ENCODE measurements around the gene SLC39A1.
"Not testable (repeated sequence)": the region's sequence is repeated elsewhere in the genome, so short reads cannot be mapped to it uniquely, and the experiment has no call there.

SLC39A1 gene

GRCh38 chr1:153932156-153933131 is 30.9 kb downstream of the SLC39A1 start:
- DNase-seq (ENCODE audit: low read depth in 2 of 3, low spot score in 1 of 3), result no peak

DNA sequence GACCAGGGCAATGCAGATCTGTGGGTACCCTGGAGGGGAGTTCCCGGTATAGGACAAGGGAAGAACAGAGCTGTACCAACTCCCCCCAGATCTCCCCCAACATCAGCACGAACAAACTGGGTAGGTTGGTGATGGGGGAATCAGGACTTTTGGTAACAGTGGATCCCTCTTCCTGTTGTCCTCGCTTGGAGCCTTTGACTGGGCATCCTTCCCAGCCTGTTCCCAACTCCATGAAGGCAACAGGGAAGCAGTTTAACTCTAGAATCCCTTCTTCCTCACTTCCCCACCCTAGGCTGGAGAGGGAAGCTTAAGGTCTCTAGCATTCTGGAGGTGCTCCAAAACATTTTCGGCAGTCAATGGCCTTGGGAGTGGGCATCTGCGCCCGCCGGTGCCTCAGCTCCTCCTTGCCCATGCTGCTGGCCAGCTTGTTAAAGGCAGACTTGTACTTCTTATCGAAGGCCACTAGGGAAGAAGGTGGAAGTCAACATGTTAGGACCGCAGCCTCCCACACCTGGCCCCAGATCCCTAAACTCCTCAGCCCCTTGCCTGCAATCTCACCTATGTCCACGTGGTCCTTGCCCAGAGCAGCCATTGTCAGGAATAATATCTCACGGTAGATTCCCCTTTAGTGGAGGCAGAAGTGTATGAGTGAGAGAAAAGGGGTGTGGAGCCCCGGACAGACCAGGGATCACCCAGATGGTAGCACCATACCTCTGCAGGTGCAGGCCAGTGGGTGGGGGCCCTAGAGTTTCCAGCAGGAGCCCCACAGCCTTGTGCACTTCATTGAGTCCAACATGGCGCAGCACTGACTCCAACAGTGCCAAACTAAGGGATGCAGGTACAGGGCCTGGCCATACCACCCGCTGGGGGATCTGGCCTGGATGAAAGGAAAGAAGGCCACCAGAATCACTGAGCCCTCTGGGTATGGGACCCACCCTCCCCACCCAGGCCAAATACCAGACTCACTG is 33.1 kb downstream of the SLC39A1 start:
- DNase-seq (ENCODE audit: low read depth in 2 of 3, low spot score in 1 of 3), result no peak

DNA sequence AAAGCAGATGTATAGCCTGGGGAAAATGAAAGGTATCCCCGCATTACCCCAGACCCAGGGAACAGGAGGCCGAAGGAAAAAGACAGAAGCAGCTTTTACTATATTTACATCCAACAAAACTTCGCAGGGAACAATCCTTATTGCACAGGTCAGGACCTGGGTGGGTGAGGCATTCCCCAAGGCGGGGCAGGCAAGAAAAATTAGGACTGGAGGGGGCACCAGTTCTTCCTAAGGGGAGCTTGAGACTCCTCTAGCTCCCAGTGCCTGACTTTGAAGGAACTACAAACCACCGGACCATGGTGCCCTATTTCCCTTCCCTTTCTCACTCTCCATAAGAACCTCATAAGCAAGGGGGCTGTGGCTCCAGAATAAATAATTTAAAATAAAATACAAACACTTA is 33.9 kb downstream of the SLC39A1 start:
- no peak for DNase-seq (ENCODE audit: low read depth in 2 of 3, low spot score in 1 of 3)

DNA sequence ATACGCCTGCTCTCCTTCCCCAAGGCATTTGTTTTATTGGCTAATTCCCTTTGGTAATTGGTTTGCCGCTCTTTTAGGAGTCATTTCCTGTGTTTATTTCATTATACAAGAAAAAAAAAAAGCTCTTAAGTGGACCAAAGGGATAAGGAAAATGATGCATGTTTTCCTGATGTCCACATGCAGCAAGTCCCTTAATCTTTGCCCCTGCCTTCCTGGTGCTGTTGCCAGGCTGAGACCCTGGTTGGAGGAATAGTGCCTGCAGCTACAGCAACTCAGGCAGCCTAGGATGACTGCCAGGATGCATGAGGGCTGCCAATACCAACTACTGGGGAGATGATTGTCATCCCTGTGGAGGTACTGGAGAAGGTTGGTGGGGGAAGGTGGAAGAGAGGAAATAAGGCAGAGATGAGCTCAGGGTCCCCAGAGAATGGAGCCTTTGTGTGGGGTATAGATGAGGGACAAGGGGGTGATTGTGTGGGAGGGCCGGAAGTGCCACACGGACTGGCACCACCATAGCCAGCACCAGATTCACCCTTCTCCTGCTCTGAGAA is 34.5 kb downstream of the SLC39A1 start:
- no peak for DNase-seq (ENCODE audit: low read depth in 2 of 3, low spot score in 1 of 3)

GRCh38 chr1:153928245-153928644 is 35.1 kb downstream of the SLC39A1 start:
- DNase-seq (ENCODE audit: low read depth in 2 of 3, low spot score in 1 of 3), result no peak

DNA sequence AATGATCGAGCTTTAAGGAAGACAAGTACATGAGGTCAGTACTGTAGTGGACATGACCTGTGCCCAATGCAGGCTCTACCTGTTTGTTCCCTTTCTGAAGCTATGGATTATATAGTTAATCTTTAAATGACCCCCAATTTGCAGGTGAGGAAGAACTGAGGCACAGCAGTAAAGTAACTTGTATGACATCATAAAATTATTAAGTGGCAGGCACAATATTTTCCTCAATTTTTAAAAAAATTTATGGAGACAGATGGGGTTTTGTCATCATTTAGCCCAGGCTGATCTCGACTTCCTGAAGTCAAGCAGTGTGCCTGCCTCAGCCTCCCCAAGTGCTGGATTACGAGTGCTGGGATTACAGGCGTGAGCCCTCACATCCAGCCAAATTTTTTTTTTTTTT is 36.9 kb downstream of the SLC39A1 start:
- no peak for DNase-seq (ENCODE audit: low read depth in 2 of 3, low spot score in 1 of 3)

GRCh38 chr1:153922972-153923925 is 40.1 kb downstream of the SLC39A1 start, which contains the start of gene GATAD2B:
Gene GATAD2B, minus strand, starts transcription at chr1:153922972. Its CDS starts 94,625 bp downstream, at chr1:153828347.
- DNase-seq (ENCODE audit: low read depth in 2 of 3, low spot score in 1 of 3), result peak; percentile 99 to 100 (median 99)

GRCh38 chr1:153922076-153922971 is 41.0 kb downstream of the SLC39A1 start:
- peak; percentile 52 to 69 (median 52) for DNase-seq (ENCODE audit: low read depth in 2 of 3, low spot score in 1 of 3)

DNA sequence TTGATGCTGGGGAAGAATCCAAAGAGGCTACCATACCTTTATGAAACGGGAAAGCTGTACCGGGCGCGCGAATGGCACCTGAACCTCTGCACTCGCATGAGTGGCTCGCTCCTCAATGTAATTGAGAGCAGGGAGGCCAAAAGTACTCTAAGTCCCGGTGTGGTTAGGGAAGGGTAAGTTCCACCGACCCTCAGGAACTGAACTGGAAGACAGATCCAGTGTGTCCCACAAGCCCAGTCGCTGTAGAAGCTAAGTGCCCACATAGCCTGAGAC is 41.6 kb downstream of the SLC39A1 start:
- DNase-seq (ENCODE audit: low read depth in 2 of 3, low spot score in 1 of 3), result no peak

DNA sequence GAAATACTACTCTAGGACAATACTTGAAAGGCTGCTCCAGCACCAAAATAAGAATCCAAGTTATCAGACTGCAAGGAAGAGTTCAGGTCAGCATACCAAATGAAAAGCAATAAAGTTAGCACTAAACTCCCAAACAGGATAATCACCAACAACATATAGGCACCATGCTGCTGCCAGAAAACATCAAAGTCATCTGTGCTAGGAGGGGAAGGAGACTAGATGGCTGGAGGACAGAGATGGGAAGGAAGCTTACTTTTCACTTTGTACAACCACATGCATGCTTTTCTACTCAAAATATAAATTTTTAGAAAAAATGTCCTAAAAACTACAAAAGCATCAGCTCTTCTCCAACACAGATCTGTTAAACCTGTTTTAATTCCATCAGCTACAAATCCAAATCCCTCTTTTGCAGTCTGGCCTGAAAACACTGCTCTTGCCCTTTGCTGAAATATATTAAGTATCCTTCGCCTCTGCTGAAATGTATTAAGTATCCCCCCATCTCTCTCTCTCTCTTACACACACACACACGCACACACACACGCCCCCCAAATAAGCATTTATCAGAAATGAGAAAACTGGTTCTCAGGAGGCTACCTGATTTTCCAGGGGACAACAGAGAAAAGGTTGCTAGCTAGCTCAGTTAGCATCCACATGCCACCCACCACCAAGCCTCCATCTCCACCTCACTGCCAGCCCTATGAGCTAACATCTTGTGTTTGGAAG is 42.1 kb downstream of the SLC39A1 start:
- DNase-seq (ENCODE audit: low read depth in 2 of 3, low spot score in 1 of 3), result no peak

DNA sequence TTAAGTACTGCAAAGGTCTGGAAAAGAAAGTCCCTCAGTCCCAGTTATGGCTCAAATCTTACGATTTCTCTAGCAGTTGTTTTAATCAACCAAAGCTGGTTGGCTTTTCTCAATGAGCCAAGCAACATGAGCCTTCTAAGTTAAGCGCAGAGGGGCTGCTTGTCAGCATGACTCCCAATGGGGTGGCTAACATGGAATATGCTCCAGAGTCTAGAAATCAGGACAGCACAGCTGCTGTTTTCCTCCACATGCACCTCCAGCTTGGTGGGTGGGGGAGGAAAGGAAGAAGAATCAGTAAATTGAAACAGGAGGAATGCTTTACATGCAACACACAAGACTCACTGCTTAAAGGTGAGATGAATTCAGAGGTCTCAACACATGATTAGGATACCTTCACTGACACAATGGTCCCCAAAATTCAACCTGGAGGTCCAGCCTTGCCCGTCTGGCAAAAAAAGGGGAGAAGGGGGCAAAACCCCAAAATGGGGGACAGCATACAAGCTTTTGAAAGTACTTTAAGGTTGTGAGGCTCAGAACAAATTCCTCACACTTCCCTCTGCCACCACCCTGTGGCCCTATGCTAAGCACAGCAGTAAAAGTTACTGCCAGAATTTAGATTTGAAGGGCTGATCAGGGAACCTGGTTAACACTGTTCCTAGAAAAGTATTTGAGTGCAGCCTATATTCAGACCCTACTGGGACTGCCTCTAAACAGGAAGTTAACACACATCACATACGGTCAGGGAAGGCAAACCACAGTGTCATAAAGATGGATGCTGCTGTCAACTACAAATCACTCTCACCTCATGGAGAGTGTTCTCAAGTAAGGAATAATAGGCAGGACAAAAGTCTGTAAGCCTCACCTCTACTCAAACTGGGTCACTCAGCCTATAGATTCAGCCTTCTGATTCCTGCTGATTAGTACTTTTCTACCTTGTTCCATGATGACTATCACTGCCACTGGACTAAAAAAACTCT is 43.2 kb downstream of the SLC39A1 start:
- peak in 1 of 3 donors; percentile 9 for DNase-seq (ENCODE audit: low read depth in 2 of 3, low spot score in 1 of 3)

DNA sequence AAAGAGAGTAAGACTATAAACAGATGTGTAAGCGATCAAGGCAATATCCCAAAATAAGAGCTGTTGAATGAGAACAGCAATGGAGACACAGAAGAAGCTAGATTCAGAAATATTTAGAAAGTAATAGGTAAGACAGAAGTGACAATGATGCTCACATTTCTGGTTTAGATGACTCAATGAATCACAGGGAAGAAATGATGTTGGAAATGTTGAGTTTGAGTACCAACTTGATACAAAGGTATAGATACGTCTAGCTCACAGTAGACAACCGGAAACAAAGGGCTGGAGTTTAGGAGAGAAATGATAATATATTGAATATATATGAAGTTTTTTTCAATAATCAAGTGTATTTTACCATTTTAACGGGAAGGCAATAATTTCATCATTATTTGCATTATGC is 47.0 kb downstream of the SLC39A1 start:
- no peak for DNase-seq (ENCODE audit: low read depth in 2 of 3, low spot score in 1 of 3)

- no peak for DNase-seq (ENCODE audit: low read depth in 2 of 3, low spot score in 1 of 3)
Measured at GRCh38 chr1:153912349-153912748, 51.0 kb downstream of the SLC39A1 start.

GRCh38 chr1:153910560-153910959 is 52.8 kb downstream of the SLC39A1 start:
- not testable (repeated sequence) for DNase-seq (ENCODE audit: low read depth in 2 of 3, low spot score in 1 of 3)

Measured in stimulated activated CD4-positive, alpha-beta T cell treated with anti-CD3 and anti-CD28 coated beads, Interleukin-12 subunit alpha, Interleukin-12 subunit beta, amount 100 ng/mL, for 48 hours (primary cell).